ENCODE measurements around the gene MACO1. TPM values are rescaled to one million over a fixed set of nuclear protein-coding genes. Genes with fewer than 3 reads are reported as not detected.

MACO1 gene
- total RNA-seq, 1 experiment from 2014 or later = 9.6 TPM

DNA sequence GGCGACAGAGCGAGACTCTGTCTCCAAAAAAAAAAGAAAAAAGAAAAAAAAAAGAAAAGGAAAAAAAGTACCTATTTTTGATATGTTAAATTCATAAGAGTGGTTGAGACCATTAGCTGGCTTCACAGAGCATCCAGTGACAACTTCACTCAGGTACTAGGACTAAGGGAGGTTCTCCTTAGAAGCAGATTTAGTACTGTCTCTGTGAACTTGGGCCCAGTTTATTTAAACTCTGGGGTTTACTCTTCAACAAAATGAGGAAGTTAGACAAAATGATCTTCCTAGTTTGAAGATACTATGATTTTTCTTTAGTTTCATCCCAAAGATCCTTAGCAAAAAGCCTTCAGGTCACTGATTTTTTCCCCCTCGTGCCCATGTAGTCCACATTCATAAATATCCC is 21.2 kb downstream of the MACO1 start:
- intact Hi-C loops (cut with micrococcal nuclease; ENCODE audit: unreplicated experiment) = loop anchor here (2.0 kb wide), 1 partner anchor 27 kb away; no protein-coding TSS in a partner anchor
- H3K27me3 ChIP-seq (ENCODE audit: insufficient read depth, low read depth) = no peaks in the 10 kb centered on the region
- DNase-seq = no peak
- no peak overlapping the region for H3K27ac ChIP-seq
- H3K4me1 ChIP-seq (replicated peaks; ENCODE audit: insufficient read depth) = no peaks in the 10 kb centered on the region
- TF ChIP-seq EZH2 (IDR thresholded peaks at IDR 0.05; ENCODE audit: low read depth) = no peak
- TF ChIP-seq, protein P1, sequence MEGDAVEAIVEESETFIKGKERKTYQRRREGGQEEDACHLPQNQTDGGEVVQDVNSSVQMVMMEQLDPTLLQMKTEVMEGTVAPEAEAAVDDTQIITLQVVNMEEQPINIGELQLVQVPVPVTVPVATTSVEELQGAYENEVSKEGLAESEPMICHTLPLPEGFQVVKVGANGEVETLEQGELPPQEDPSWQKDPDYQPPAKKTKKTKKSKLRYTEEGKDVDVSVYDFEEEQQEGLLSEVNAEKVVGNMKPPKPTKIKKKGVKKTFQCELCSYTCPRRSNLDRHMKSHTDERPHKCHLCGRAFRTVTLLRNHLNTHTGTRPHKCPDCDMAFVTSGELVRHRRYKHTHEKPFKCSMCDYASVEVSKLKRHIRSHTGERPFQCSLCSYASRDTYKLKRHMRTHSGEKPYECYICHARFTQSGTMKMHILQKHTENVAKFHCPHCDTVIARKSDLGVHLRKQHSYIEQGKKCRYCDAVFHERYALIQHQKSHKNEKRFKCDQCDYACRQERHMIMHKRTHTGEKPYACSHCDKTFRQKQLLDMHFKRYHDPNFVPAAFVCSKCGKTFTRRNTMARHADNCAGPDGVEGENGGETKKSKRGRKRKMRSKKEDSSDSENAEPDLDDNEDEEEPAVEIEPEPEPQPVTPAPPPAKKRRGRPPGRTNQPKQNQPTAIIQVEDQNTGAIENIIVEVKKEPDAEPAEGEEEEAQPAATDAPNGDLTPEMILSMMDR (conservative IDR thresholded peaks at IDR 0.05) = no peak
- BruUV-seq (replicated peaks) = no TSS peak
- H2AFZ ChIP-seq = no peak overlapping the region
- H4K20me1 ChIP-seq (ENCODE audit: insufficient read depth) = no peaks in the 10 kb centered on the region
- no peaks in the 10 kb centered on the region for H3K36me3 ChIP-seq (ENCODE audit: low read depth)
- no peak overlapping the region for H3K4me3 ChIP-seq
- POLR2A ChIA-PET (ENCODE audit: unreplicated experiment) = no interaction called here
- CTCF ChIA-PET = no interaction called here
- H3K9me3 ChIP-seq (ENCODE audit: insufficient read depth, low read depth) = no peaks in the 10 kb centered on the region
- no peak overlapping the region for H3K4me2 ChIP-seq
- no peaks in the 10 kb centered on the region for H3F3A ChIP-seq (ENCODE audit: insufficient read depth, low read depth)
- no peaks in the 10 kb centered on the region for H3K79me2 ChIP-seq (ENCODE audit: low read depth)
- no peaks in the 10 kb centered on the region for H3K9me2 ChIP-seq (ENCODE audit: insufficient read depth)

DNA sequence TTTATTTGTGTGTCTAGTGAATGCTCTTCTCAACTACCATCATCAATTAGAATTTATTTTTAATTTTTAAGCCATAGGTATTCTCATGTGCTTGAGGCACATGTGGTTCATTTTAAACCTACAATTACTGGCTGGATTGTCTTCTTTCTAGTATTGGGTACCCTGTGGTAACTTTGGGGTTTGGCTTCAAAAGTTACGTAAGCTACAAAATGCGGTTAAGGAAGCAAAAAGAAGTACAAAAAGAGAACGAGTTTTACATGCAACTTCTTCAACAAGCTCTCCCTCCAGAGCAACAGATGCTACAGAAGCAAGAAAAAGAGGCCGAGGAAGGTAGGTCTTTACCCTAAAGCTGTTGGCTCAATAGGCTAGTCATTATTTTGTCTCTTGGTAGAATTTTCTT is 25.8 kb downstream of the MACO1 start:
- no peak overlapping the region for H2AFZ ChIP-seq
- POLR2A ChIA-PET (ENCODE audit: unreplicated experiment) = no interaction called here
- no peaks in the 10 kb centered on the region for H3K36me3 ChIP-seq (ENCODE audit: low read depth)
- H3K79me2 ChIP-seq (ENCODE audit: low read depth) = no peaks in the 10 kb centered on the region
- no peak overlapping the region for H3K4me3 ChIP-seq
- BruUV-seq (replicated peaks) = no TSS peak
- CTCF ChIA-PET = no interaction called here
- no peak overlapping the region for H3K27ac ChIP-seq
- H3K27me3 ChIP-seq (ENCODE audit: insufficient read depth, low read depth) = no peaks in the 10 kb centered on the region
- H3F3A ChIP-seq (ENCODE audit: insufficient read depth, low read depth) = no peaks in the 10 kb centered on the region
- no peaks in the 10 kb centered on the region for H4K20me1 ChIP-seq (ENCODE audit: insufficient read depth)
- H3K4me2 ChIP-seq = no peak overlapping the region
- no peaks in the 10 kb centered on the region for H3K9me3 ChIP-seq (ENCODE audit: insufficient read depth, low read depth)
- no peaks in the 10 kb centered on the region for H3K4me1 ChIP-seq (replicated peaks; ENCODE audit: insufficient read depth)
- no peak for DNase-seq
- no peaks in the 10 kb centered on the region for H3K9me2 ChIP-seq (ENCODE audit: insufficient read depth)
- TF ChIP-seq, protein P1 (conservative IDR thresholded peaks at IDR 0.05) = no peak
- TF ChIP-seq EZH2 (IDR thresholded peaks at IDR 0.05; ENCODE audit: low read depth) = no peak
- intact Hi-C loops (cut with micrococcal nuclease; ENCODE audit: unreplicated experiment) = no loop called here

DNA sequence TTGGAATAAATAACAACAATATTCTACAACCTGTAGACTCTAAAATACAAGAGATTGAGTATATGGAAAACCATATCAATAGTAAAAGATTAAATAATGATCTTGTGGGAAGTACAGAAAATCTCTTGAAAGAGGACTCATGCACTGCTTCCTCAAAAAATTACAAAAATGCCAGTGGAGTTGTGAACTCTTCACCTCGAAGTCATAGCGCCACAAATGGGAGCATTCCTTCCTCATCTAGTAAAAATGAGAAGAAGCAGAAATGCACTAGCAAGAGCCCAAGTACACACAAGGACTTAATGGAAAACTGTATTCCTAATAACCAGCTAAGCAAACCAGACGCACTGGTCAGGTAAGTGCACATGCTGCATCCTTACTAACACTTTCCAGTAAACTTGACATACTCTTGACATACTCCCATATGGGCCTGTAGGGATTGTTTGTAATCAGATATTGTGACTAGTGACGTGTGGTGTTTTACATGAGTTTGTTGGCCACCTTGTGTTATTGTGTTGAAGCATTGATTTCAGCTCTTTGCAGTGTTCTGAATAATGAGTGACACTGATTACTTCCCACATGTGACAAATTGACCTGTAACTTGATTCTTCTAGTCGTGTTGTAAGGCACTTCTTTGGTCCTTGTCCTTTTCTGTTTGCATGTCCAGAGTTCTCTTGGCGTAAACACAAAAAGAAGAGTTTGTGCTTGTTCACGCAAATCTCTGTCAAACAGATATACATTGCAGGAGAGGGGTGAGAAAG is 28.0 kb downstream of the MACO1 start:
- BruUV-seq (replicated peaks) = no TSS peak
- Histone ChIP-seq H3K36me3 (ENCODE audit: low read depth) (no peaks in the 10 kb centered on the region), H3K79me2 (ENCODE audit: low read depth) (no peaks in the 10 kb centered on the region), H3K9me2 (ENCODE audit: insufficient read depth) (no peaks in the 10 kb centered on the region), H3K27ac (no peak overlapping the region), H3F3A (ENCODE audit: insufficient read depth, low read depth) (no peaks in the 10 kb centered on the region), H3K4me3 (no peak overlapping the region), H2AFZ (no peak overlapping the region), H3K27me3 (ENCODE audit: insufficient read depth, low read depth) (no peaks in the 10 kb centered on the region), H3K4me2 (no peak overlapping the region), H4K20me1 (ENCODE audit: insufficient read depth) (no peaks in the 10 kb centered on the region), H3K4me1 (replicated peaks; ENCODE audit: insufficient read depth) (no peaks in the 10 kb centered on the region), H3K9me3 (ENCODE audit: insufficient read depth, low read depth) (no peaks in the 10 kb centered on the region)
- POLR2A ChIA-PET (ENCODE audit: unreplicated experiment) = no interaction called here
- intact Hi-C loops (cut with micrococcal nuclease; ENCODE audit: unreplicated experiment) = no loop called here
- DNase-seq = peak in 1 of 2 experiments; percentile 35
- TF ChIP-seq EZH2 (IDR thresholded peaks at IDR 0.05; ENCODE audit: low read depth) = no peak
- TF ChIP-seq, protein P1 (conservative IDR thresholded peaks at IDR 0.05) = no peak
- CTCF ChIA-PET = no interaction called here

All from PC-9 (cell line).